GM12878 (cell line): ENCODE results near the gene SWSAP1. TPM values are rescaled to one million over a fixed set of nuclear protein-coding genes. Genes with fewer than 3 reads are reported as not detected.

ENCODE experiments used
- ATAC-seq: fragments of 200-7000 bp; cut with Tn5 transposase; 3 replicates; pipeline ENCODE4 v1.9.1; 2020; ENCODE audit warnings: mild to moderate bottlenecking, moderate library complexity
- BruUV-seq: library from RNA; stranded (reverse); fragments of 400-500 nt; replicated peaks from 2 replicates; lab custom pipeline; 2021; lab: Mats Ljungman, UMichigan
- CTCF ChIA-PET: fragments of 300-600 bp; sonication (Branson Sonifier 250); formaldehyde crosslinking; extraction: SDS; loops from one replicate; lab custom pipeline; 2021; ENCODE audit warnings: inconsistent platforms; lab: Yijun Ruan, JAX
- POLR2A ChIA-PET: fragments of 350-600 bp; formaldehyde crosslinking; extraction: SDS; loops from one replicate; lab custom pipeline; 2021; ENCODE audit warnings: inconsistent platforms; lab: Charles Lee
- RAD21 ChIA-PET: fragments of 300-600 bp; sonication (Branson Sonifier 250); formaldehyde crosslinking; loops from one replicate; lab custom pipeline; 2023; ENCODE audit warnings: antibody characterized with exemption; ENCODE audit not compliant: unreplicated experiment; lab: Charles Lee
- SMC1A ChIA-PET: fragments of 300-600 bp; sonication (Branson Sonifier 250); formaldehyde crosslinking; loops from one replicate; lab custom pipeline; 2023; ENCODE audit not compliant: unreplicated experiment, uncharacterized antibody; lab: Charles Lee
- DNase-seq: peaks from one replicate; pipeline ENCODE4 v3.0.0-alpha.2; 2011; ENCODE audit warnings: low read depth, low spot score
- FAIRE-seq: peaks from 3 replicates; lab custom pipeline; 2011; peaks lifted over from hg19 to GRCh38; lab: Jason Lieb, UNC
- H2AFZ ChIP-seq: 2 replicates; pipeline ENCODE4 v1.6.0; 2011; ENCODE audit warnings: low read depth, low read length, control low read depth; ENCODE audit not compliant: control insufficient read depth
- H3K27ac ChIP-seq: 2 replicates; pipeline ENCODE4 v1.5.1; 2011; ENCODE audit warnings: control low read depth; ENCODE audit not compliant: control insufficient read depth, insufficient read depth
- H3K27me3 ChIP-seq, 2 experiments: replicated peaks in 1 of 2; 2 replicates each; pipeline versions ENCODE4 v1.6.0 to v1.6.1; 2011; ENCODE audit warnings: low read length in 1 of 2; ENCODE audit not compliant: control insufficient read depth in 2 of 2, insufficient read depth in 2 of 2
- H3K36me3 ChIP-seq, 2 experiments: 2 replicates each; pipeline ENCODE4 v1.5.1; 2011; ENCODE audit warnings: low read length in 1 of 2; ENCODE audit not compliant: control insufficient read depth in 2 of 2, insufficient read depth in 2 of 2
- H3K4me1 ChIP-seq: 2 replicates; pipeline ENCODE4 v1.6.1; 2011; ENCODE audit warnings: mild to moderate bottlenecking, low read length, moderate library complexity, mixed read lengths; ENCODE audit not compliant: control insufficient read depth, insufficient read depth
- H3K4me2 ChIP-seq: 2 replicates; pipeline ENCODE4 v1.6.0; 2011; ENCODE audit warnings: control low read depth; ENCODE audit not compliant: control insufficient read depth, insufficient read depth
- H3K4me3 ChIP-seq: fragments of 200-600 bp; sonication (generic); 2 replicates; pipeline ENCODE4 v1.5.1; 2016
- H3K79me2 ChIP-seq: 2 replicates; pipeline ENCODE4 v1.6.0; 2011; ENCODE audit warnings: low read length; ENCODE audit not compliant: control insufficient read depth, insufficient read depth
- H3K9ac ChIP-seq: 2 replicates; pipeline ENCODE4 v1.8.0; 2011; ENCODE audit warnings: low read length, control low read depth, mixed read lengths; ENCODE audit not compliant: control insufficient read depth, insufficient read depth
- H3K9me3 ChIP-seq: replicated peaks from 3 replicates; pipeline ENCODE4 v1.5.1; 2011; ENCODE audit warnings: mild to moderate bottlenecking, low read length; ENCODE audit not compliant: control insufficient read depth, insufficient read depth
- H4K20me1 ChIP-seq: 2 replicates; pipeline ENCODE4 v1.6.0; 2011; ENCODE audit not compliant: control insufficient read depth, insufficient read depth
- CREB1 ChIP-seq: IDR thresholded peaks from 2 replicates; pipeline ENCODE4 v1.6.1; 2012; ENCODE audit warnings: low read depth, mild to moderate bottlenecking, inconsistent platforms
- CREM ChIP-seq: IDR thresholded peaks from 2 replicates; pipeline ENCODE4 v1.6.1; 2014; ENCODE audit warnings: antibody characterized with exemption, low read depth
- EGR1 ChIP-seq, 2 experiments: IDR thresholded peaks; 1 replicate in 1 of 2; 2 replicates in 1 of 2; pipeline ENCODE4 v1.6.1; 2011 to 2012; ENCODE audit warnings: low read depth in 2 of 2, low read length in 2 of 2, borderline replicate concordance in 1 of 2, mild to moderate bottlenecking in 1 of 2, moderate library complexity in 1 of 2
- EP300 ChIP-seq, 2 experiments: fragments of 150-350 bp in 1 of 2; IDR thresholded peaks; 2 replicates each; pipeline ENCODE4 v1.6.1; 2011 to 2012; ENCODE audit warnings: low read depth in 2 of 2, low read length in 2 of 2, borderline replicate concordance in 1 of 2, improper control_type of control experiment in 1 of 2, inconsistent platforms in 1 of 2; ENCODE audit not compliant: control insufficient read depth in 1 of 2
- ESRRA ChIP-seq: IDR thresholded peaks from 2 replicates; pipeline ENCODE4 v1.6.1; 2012; ENCODE audit warnings: mild to moderate bottlenecking, low read length, improper control_type of control experiment
- HDGF ChIP-seq: fragments of 450-650 bp; IDR thresholded peaks from 2 replicates; pipeline ENCODE4 v1.6.1; 2016; ENCODE audit warnings: antibody characterized with exemption
- MYB ChIP-seq: fragments of 150-350 bp; IDR thresholded peaks from 2 replicates; pipeline ENCODE4 v1.6.1; 2014; ENCODE audit warnings: mild to moderate bottlenecking, low read depth, low read length, borderline replicate concordance
- NFIC ChIP-seq: IDR thresholded peaks from 2 replicates; pipeline ENCODE4 v1.6.1; 2012; ENCODE audit warnings: low read depth, mild to moderate bottlenecking, inconsistent platforms, low read length, moderate library complexity
- NFYB ChIP-seq: IDR thresholded peaks from 2 replicates; pipeline ENCODE4 v1.6.1; 2011; ENCODE audit warnings: low read depth, mild to moderate bottlenecking, low read length, improper control_type of control experiment, moderate library complexity; ENCODE audit not compliant: insufficient read depth
- NR2C2 ChIP-seq: IDR thresholded peaks from 2 replicates; pipeline ENCODE4 v1.6.1; 2011; ENCODE audit warnings: borderline replicate concordance, low read depth; ENCODE audit not compliant: control insufficient read depth, insufficient read length
- NR2F1 ChIP-seq: fragments of 450-650 bp; conservative IDR thresholded peaks from 2 replicates; pipeline ENCODE4 v1.6.1; 2017; ENCODE audit warnings: mild to moderate bottlenecking
- POLR2AphosphoS5 ChIP-seq: IDR thresholded peaks from 2 replicates; pipeline ENCODE4 v1.6.1; 2011; ENCODE audit warnings: mild to moderate bottlenecking, low read length, inconsistent platforms
- SMAD5 ChIP-seq: IDR thresholded peaks from 2 replicates; pipeline ENCODE4 v1.6.1; 2016; ENCODE audit warnings: antibody characterized with exemption, low read depth
- SREBF2 ChIP-seq: IDR thresholded peaks from 2 replicates; pipeline ENCODE4 v1.6.1; 2012; ENCODE audit warnings: mild to moderate bottlenecking, low read length
- SRF ChIP-seq, 2 experiments: IDR thresholded peaks; 2 replicates each; pipeline ENCODE4 v1.6.1; 2011; ENCODE audit warnings: low read depth in 2 of 2, low read length in 2 of 2, mild to moderate bottlenecking in 1 of 2, moderate library complexity in 1 of 2
- TCF12 ChIP-seq: IDR thresholded peaks from 2 replicates; pipeline ENCODE4 v1.6.1; 2011; ENCODE audit warnings: low read depth, mild to moderate bottlenecking, low read length
- TCF3 ChIP-seq: IDR thresholded peaks from 2 replicates; pipeline ENCODE4 v1.6.1; 2012; ENCODE audit warnings: low read depth, mild to moderate bottlenecking, low read length, borderline replicate concordance; ENCODE audit not compliant: insufficient read depth
- ZNF24 ChIP-seq: fragments of 450-650 bp; IDR thresholded peaks from 2 replicates; pipeline ENCODE4 v1.6.1; 2017; ENCODE audit warnings: antibody characterized with exemption, mild to moderate bottlenecking
- ZSCAN29 ChIP-seq: fragments of 450-650 bp; IDR thresholded peaks from 2 replicates; pipeline ENCODE4 v1.6.1; 2017; ENCODE audit warnings: mild to moderate bottlenecking, moderate library complexity
- WGBS: methylation state at CpG from one replicate; pipeline ENCODE4 v1.1.6; 2016; ENCODE audit warnings: low lambda C conversion rate; ENCODE audit not compliant: insufficient replicate concordance, insufficient coverage; ENCODE audit errors: missing lambda C conversion rate; 5-methylcytosine and 5-hydroxymethylcytosine counted together
- in situ Hi-C: fragments of 300-500 bp; cut with MboI; formaldehyde crosslinking; loops from 9 replicates; pipeline ENCODE4 v1.14.3; 2018; ENCODE audit warnings: mixed read lengths
- intact Hi-C: fragments of 100-400 bp; cut with micrococcal nuclease; formaldehyde crosslinking; loops from one replicate; pipeline ENCODE4 v1.14.2; 2022; ENCODE audit not compliant: unreplicated experiment
- polyA plus RNA-seq, 11 experiments: library from polyadenylated mRNA; depleted of rRNA in 4 of 11; unstranded in 6 of 11; stranded (reverse) in 5 of 11; fragments of >200 nt; fragmentation: Nextera tagmentation in 4 of 11; fragmentation: Illumina TruSeq in 1 of 11; extraction: Ambion mirVana in 4 of 11; extraction: Trizol in 1 of 11; gene quantifications; 1 replicate in 1 of 11; 2 replicates in 10 of 11; pipeline versions ENCODE4 v1.2.1 to v1.2.3, GENCODE V29; 2011 to 2016; ENCODE audit warnings: inconsistent platforms in 2 of 11, missing spikeins in 2 of 11, low read depth in 1 of 11
- total RNA-seq, 4 experiments: library from RNA; depleted of rRNA in 3 of 4; stranded (reverse); fragments of >200 nt in 3 of 4; fragmentation: Illumina TruSeq in 1 of 4; extraction: Trizol in 1 of 4; gene quantifications; 2 replicates each; pipeline versions ENCODE4 v1.2.1 to v1.2.3, GENCODE V29; 2013 to 2021
- TF ChIP-seq, protein P1 (sequence below): fragments of 450-650 bp; IDR thresholded peaks from 2 replicates; pipeline ENCODE4 v1.6.1; 2014; ENCODE audit warnings: mild to moderate bottlenecking
- TF ChIP-seq, protein P2 (sequence below): IDR thresholded peaks from 2 replicates; pipeline ENCODE4 v1.6.1; 2012; ENCODE audit warnings: low read depth, low read length, improper control_type of control experiment

The SWSAP1 gene
- total and polyA plus RNA-seq, 10 of the 15 experiments (the other 5 are each of a cell fraction or from before 2014, with no cell fraction given): 0.18 to 6.5 (median 2.4) TPM

DNA sequence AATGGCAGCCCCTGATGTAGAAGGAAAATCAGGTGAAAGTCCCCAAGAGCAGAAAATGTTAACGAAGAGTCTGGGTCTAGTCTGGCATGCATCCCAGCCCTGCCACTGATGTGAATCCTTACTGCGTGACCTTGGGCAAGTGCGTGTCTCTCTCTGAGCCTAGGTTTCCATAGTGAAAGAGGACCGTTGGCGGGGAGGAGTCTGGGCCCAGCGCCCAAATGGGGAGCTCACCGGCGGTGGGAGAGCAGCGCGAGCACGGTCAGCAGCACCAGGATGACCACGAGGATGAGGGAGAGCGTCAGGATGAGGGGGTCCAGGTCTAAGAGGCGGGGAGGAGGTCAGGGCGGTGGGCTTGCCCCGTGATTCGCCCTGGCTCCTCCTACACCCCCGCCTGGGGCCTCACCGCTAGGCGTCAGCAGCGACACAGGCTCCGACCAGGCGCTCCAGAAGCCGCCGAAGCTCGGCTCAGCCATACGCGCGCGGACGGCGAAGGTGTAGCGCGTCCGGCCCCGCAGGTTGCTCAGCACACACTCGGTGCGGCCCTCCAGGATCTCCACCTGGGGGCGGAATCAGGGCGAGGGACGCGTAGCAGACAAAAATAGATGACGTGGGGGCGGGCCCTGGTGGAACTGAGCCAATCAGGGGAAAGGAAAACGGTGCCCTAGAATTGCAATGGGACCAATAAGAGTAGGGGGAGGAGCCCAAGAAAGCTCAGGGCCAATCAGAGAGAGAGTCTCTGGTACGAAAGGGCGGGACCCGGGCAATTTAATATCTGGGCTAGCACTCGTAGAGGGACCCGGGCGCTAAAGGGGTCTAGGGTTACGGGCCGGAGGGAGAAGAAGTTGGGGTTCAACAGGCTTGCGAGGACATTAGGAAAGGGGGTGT, 6.4 kb downstream of the SWSAP1 start:
- intact Hi-C loops (loop anchor here (2.0 to 5.0 kb wide), 5 partner anchors 54 to 201 kb away; partner anchors contain the start of genes ODAD3 and PRKCSH), in situ Hi-C loops (no loop called here)
- Histone ChIP-seq H3K36me3 (no peaks in the 10 kb centered on the region), H3K9me3 (no peaks in the 10 kb centered on the region), H3K27me3 (peaks cover 0 to 5% of the 10 kb centered on the region in 2 experiments; a peak in 2 of 4 replicates), H3K4me3 (peak overlapping the region; percentile 79), H4K20me1 (no peaks in the 10 kb centered on the region), H3K9ac (peak overlapping the region; percentile 88), H3K4me1 (peaks cover 27% of the 10 kb centered on the region), H3K4me2 (peak overlapping the region; percentile 96), H3K27ac (peak overlapping the region; percentile 88), H3K79me2 (peaks cover 6% of the 10 kb centered on the region), H2AFZ (peak overlapping the region; percentile 96)
- WGBS: 2% methylated on average over 54 of the region's 54 CpGs
- no TSS peak for BruUV-seq
- peak; percentile 89 for ATAC-seq
- SMC1A ChIA-PET: interaction anchor here (0.6 to 2.7 kb wide), 19 partner anchors 10 to 292 kb away, joined by 3 to 29 read pairs (median 3); partner anchors contain the start of genes LDLR, ODAD3, PRKCSH and RAB3D
- POLR2A ChIA-PET: interaction anchor here (0.5 to 2.8 kb wide), 16 partner anchors 10 to 413 kb away, joined by 3 to 14 read pairs (median 4); partner anchors contain the start of genes CCDC159, ECSIT, ODAD3 and PRKCSH
- peak; percentile 88 for FAIRE-seq
- peak; percentile 95 for DNase-seq
- RAD21 ChIA-PET: interaction anchor here (0.5 to 2.1 kb wide), 29 partner anchors 35 to 207 kb away, joined by 3 to 43 read pairs (median 4); partner anchors contain the start of genes CCDC159, ECSIT, ELOF1 and ODAD3
- CTCF ChIA-PET: interaction anchor here (0.6 to 4.6 kb wide), 47 partner anchors 10 to 1410 kb away, joined by 3 to 76 read pairs (median 4); partner anchors contain the start of genes CCDC159, ELAVL3, ELOF1 and JUNB
- TF ChIP-seq NR2C2 (no peak), NFIC (no peak), MYB (no peak), EGR1 (IDR thresholded peaks at IDR 0.05; ENCODE audit: borderline replicate concordance in 1 of 2, low read depth in 2 of 2, low read length in 2 of 2) (peak in 1 of 2 experiments; percentile 77; a peak in 2 of 3 replicates), CREB1 (peak; percentile 92), POLR2AphosphoS5 (peak; percentile 68; the same call in 1 of the 2 replicates), TCF12 (0 out of 2 replicates have a peak, but pooled peaks have one; percentile 41), SRF (IDR thresholded peaks at IDR 0.05; ENCODE audit: low read depth in 2 of 2, low read length in 2 of 2) (no peak), HDGF (peak; percentile 56; the same call in 1 of the 2 replicates), ZSCAN29 (no peak), SREBF2 (0 out of 2 replicates have a peak, but pooled peaks have one; percentile 40), TCF3 (peak; percentile 57), ZNF24 (no peak), CREM (peak; percentile 92), NFYB (peak; percentile 86), EP300 (IDR thresholded peaks at IDR 0.05; ENCODE audit: borderline replicate concordance in 1 of 2, control insufficient read depth in 1 of 2, low read depth in 2 of 2, low read length in 2 of 2) (no peak), ESRRA (no peak), NR2F1 (peak; percentile 9; the same call in 1 of the 2 replicates), SMAD5 (no peak)
- TF ChIP-seq, protein P1, sequence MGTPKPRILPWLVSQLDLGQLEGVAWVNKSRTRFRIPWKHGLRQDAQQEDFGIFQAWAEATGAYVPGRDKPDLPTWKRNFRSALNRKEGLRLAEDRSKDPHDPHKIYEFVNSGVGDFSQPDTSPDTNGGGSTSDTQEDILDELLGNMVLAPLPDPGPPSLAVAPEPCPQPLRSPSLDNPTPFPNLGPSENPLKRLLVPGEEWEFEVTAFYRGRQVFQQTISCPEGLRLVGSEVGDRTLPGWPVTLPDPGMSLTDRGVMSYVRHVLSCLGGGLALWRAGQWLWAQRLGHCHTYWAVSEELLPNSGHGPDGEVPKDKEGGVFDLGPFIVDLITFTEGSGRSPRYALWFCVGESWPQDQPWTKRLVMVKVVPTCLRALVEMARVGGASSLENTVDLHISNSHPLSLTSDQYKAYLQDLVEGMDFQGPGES: peak; percentile 38; the same call in 1 of the 2 replicates
- TF ChIP-seq, protein P2, sequence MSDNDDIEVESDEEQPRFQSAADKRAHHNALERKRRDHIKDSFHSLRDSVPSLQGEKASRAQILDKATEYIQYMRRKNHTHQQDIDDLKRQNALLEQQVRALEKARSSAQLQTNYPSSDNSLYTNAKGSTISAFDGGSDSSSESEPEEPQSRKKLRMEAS: peak; percentile 19; the same call in 1 of the 2 replicates
